ENCODE measurements around the gene LIN7A. TPM values are rescaled to one million over a fixed set of nuclear protein-coding genes. Genes with fewer than 3 reads are reported as not detected.
A peak's percentile ranks its signal among the peaks of the same experiment; 100 is the strongest.

Gene LIN7A
- total and polyA plus RNA-seq, 2 of the 8 experiments (the other 6 are each of a cell fraction or from before 2014, with no cell fraction given): 5.8 to 22.0 TPM

DNA sequence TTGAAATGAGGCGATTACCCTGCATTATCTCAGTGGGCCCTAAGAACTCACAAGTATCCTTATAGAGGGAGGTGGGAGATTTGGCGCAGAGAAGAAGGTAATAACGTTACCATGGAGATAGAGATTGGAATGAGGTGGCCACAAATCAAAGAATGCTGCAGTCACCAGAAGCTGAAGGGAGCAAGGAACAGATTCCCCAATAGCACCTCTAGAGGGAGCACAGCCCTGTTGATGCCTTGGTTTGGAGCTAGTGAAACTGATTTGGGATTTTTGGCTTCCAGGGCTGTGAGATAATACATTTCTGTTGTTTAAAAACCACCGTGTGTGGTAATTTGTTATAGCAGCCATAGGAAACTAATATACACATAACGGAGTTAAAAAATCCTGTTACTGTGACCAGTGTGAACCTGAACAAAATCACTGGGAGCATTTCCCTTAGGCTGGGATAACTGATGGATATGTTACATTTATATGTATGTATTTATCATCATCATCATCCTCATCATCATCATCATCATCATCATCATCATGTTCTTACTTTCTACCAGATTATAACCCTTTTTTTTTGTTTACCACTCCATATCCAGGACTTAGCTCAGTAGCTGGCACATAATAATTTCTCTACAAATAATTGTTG, 100.3 kb downstream of the LIN7A start:
- Histone ChIP-seq H3K23ac (ENCODE audit: insufficient read length) (no peak overlapping the region), H3K27me3 (replicated peaks in 1 of 4; ENCODE audit: control insufficient read depth in 3 of 4, extremely low read depth in 1 of 4, insufficient read depth in 3 of 4, low read length in 3 of 4) (no peaks in the 10 kb centered on the region), H3K9ac (replicated peaks in 1 of 4; ENCODE audit: extremely low read depth in 1 of 4, low read depth in 3 of 4, low read length in 3 of 4) (no peak overlapping the region), H3K4ac (replicated peaks; ENCODE audit: insufficient read length, low read depth, low read length) (no peak overlapping the region), H2BK12ac (ENCODE audit: low read depth, low read length) (no peak overlapping the region), H2BK15ac (ENCODE audit: low read length) (no peak overlapping the region), H3K56ac (replicated peaks; ENCODE audit: insufficient read length, low read depth, low read length) (no peak overlapping the region), H2AK5ac (ENCODE audit: low read depth, low read length) (no peak overlapping the region), H3K23me2 (ENCODE audit: low read depth, low read length) (no peaks in the 10 kb centered on the region), H2AFZ (ENCODE audit: low read length) (no peak overlapping the region), H3K79me1 (ENCODE audit: low read depth, low read length) (no peaks in the 10 kb centered on the region), H3K79me2 (ENCODE audit: control insufficient read depth in 1 of 2, insufficient read depth in 2 of 2, low read length in 2 of 2) (no peaks in the 10 kb centered on the region), H3K36me3 (ENCODE audit: control insufficient read depth in 2 of 4, insufficient read depth in 4 of 4, low read length in 3 of 4) (no peaks in the 10 kb centered on the region), H3K18ac (ENCODE audit: extremely low read depth, low read length) (no peak overlapping the region), H3K9me3 (ENCODE audit: insufficient read depth in 2 of 2, low read depth in 1 of 2, low read length in 1 of 2) (no peaks in the 10 kb centered on the region), H3K4me1 (replicated peaks in 1 of 4; ENCODE audit: control insufficient read depth in 3 of 4, insufficient read depth in 4 of 4, low read length in 3 of 4) (no peaks in the 10 kb centered on the region; a peak in 1 of 7 replicates), H4K5ac (ENCODE audit: insufficient read length, low read depth, low read length) (no peak overlapping the region), H2BK120ac (replicated peaks; ENCODE audit: low read depth, low read length) (no peak overlapping the region), H3K4me3 (ENCODE audit: extremely low read depth in 1 of 4, insufficient read depth in 2 of 4, low read depth in 3 of 4, low read length in 4 of 4) (no peak overlapping the region), H3K4me2 (ENCODE audit: insufficient read depth in 1 of 2, low read depth in 2 of 2, low read length in 2 of 2) (no peak overlapping the region), H3K27ac (ENCODE audit: low read depth, low read length) (no peak overlapping the region), H2BK20ac (ENCODE audit: low read length) (no peak overlapping the region), H3K14ac (ENCODE audit: insufficient read length) (no peak overlapping the region), H4K8ac (ENCODE audit: extremely low read depth, insufficient read depth, low read length) (no peak overlapping the region), H4K20me1 (replicated peaks in 1 of 2; ENCODE audit: control insufficient read depth in 1 of 2, insufficient read depth in 2 of 2, low read length in 2 of 2) (no peaks in the 10 kb centered on the region), H2BK5ac (ENCODE audit: low read depth, low read length) (no peak overlapping the region), H4K91ac (replicated peaks; ENCODE audit: insufficient read length, low read length) (no peak overlapping the region)
- POLR2A ChIA-PET (ENCODE audit: partially characterized antibody): no interaction called here
- TF ChIP-seq JUN (IDR thresholded peaks at IDR 0.05; ENCODE audit: low read depth, low read length) (no peak), TCF12 (IDR thresholded peaks at IDR 0.05; ENCODE audit: low read depth, low read length) (no peak), SP2 (IDR thresholded peaks at IDR 0.05; ENCODE audit: low read length) (no peak), POLR2AphosphoS5 (IDR thresholded peaks at IDR 0.05; ENCODE audit: low read depth, low read length) (no peak), CTBP2 (IDR thresholded peaks at IDR 0.05; ENCODE audit: borderline replicate concordance, insufficient read depth, insufficient read length, low read length) (no peak), TEAD4 (IDR thresholded peaks at IDR 0.05; ENCODE audit: low read depth, low read length) (peak; percentile 58; the same call in 1 of the 2 replicates), NRF1 (IDR thresholded peaks at IDR 0.05; ENCODE audit: low read depth, low read length) (no peak), FOSL1 (IDR thresholded peaks at IDR 0.05; ENCODE audit: insufficient read depth, low read depth, low read length) (no peak), RAD21 (IDR thresholded peaks at IDR 0.05 in 1 of 2, conservative IDR thresholded peaks at IDR 0.05 in 1 of 2; ENCODE audit: low read depth in 2 of 2, low read length in 2 of 2) (peak; percentile 75 to 84)
- TF ChIP-seq, protein P1, sequence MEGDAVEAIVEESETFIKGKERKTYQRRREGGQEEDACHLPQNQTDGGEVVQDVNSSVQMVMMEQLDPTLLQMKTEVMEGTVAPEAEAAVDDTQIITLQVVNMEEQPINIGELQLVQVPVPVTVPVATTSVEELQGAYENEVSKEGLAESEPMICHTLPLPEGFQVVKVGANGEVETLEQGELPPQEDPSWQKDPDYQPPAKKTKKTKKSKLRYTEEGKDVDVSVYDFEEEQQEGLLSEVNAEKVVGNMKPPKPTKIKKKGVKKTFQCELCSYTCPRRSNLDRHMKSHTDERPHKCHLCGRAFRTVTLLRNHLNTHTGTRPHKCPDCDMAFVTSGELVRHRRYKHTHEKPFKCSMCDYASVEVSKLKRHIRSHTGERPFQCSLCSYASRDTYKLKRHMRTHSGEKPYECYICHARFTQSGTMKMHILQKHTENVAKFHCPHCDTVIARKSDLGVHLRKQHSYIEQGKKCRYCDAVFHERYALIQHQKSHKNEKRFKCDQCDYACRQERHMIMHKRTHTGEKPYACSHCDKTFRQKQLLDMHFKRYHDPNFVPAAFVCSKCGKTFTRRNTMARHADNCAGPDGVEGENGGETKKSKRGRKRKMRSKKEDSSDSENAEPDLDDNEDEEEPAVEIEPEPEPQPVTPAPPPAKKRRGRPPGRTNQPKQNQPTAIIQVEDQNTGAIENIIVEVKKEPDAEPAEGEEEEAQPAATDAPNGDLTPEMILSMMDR (IDR thresholded peaks at IDR 0.05; ENCODE audit: control extremely low read depth in 1 of 3, insufficient read depth in 1 of 3, low read depth in 1 of 3, low read length in 3 of 3): peak; percentile 45 to 89 (median 74)
- peak; percentile 99 for FAIRE-seq
- CTCF ChIA-PET (ENCODE audit: partially characterized antibody): interaction anchor here (0.6 to 4.2 kb wide), 19 partner anchors 9 to 437 kb away, joined by 3 to 23 read pairs (median 4); no protein-coding TSS in a partner anchor
- DNase-seq (ENCODE audit: low read depth in 1 of 2, low spot score in 2 of 2): peak in 1 of 2 experiments; percentile 34
- WGBS, 2 experiments (ENCODE audit: extremely low coverage in 1 of 2, insufficient coverage in 1 of 2, insufficient read length in 1 of 2, insufficient replicate concordance in 2 of 2, low coverage in 1 of 2, low lambda C conversion rate in 2 of 2, missing lambda C conversion rate in 1 of 2): 36% methylated on average over 5 of the region's 5 CpGs; no CpG with 5 or more reads in 1 of the 2 experiments
